Measurements from ENCODE around the gene ATRN. TPM values are rescaled to one million over a fixed set of nuclear protein-coding genes. Genes with fewer than 3 reads are reported as not detected.

The ATRN gene
- total RNA-seq, 2 experiments from 2014 or later, result 8.8 to 9.1 TPM

DNA sequence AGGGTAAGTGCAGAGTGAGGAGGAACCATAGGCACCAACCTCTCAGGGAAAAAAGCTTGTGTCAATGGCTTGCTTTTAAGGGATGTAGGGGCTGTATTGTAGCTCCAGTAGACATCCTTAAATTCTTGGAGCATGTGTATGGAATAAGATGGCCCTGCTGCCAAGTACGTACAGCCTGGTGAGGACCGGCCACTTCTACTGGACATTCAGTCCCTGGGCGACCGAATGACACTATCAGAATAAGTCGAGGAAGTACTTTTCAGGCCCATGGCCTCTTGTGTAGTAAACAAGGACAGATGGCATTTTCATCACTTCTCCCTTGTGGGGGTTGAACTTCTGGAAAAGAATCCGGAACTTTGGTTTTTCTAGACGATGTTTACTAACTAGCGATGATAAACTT lies 159.6 kb downstream of the ATRN start:
- no peaks in the 10 kb centered on the region for H3K27me3 ChIP-seq (ENCODE audit: control insufficient read depth in 1 of 2, insufficient read depth in 2 of 2, low read length in 2 of 2)
- no peaks in the 10 kb centered on the region for H3K9me3 ChIP-seq (ENCODE audit: control insufficient read depth in 1 of 2, insufficient read depth in 1 of 2, low read length in 2 of 2)
- no peaks in the 10 kb centered on the region for H3K4me1 Mint-ChIP-seq (ENCODE audit: low read depth)
- no peaks in the 10 kb centered on the region for H3K9me3 Mint-ChIP-seq
- H3K36me3 Mint-ChIP-seq (ENCODE audit: low read depth), result peaks cover 41% of the 10 kb centered on the region
- H3K4me1 ChIP-seq (ENCODE audit: insufficient read depth, low read length), result no peaks in the 10 kb centered on the region
- CTCF ChIA-PET, result interaction anchor here (0.6 kb wide), 1 partner anchor 9 kb away, joined by 3 read pairs; no protein-coding TSS in a partner anchor
- no peak for ATAC-seq (ENCODE audit: poor library complexity)
- POLR2A ChIA-PET, result no interaction called here
- no peaks in the 10 kb centered on the region for H3K27me3 Mint-ChIP-seq
- TF ChIP-seq, protein P1, sequence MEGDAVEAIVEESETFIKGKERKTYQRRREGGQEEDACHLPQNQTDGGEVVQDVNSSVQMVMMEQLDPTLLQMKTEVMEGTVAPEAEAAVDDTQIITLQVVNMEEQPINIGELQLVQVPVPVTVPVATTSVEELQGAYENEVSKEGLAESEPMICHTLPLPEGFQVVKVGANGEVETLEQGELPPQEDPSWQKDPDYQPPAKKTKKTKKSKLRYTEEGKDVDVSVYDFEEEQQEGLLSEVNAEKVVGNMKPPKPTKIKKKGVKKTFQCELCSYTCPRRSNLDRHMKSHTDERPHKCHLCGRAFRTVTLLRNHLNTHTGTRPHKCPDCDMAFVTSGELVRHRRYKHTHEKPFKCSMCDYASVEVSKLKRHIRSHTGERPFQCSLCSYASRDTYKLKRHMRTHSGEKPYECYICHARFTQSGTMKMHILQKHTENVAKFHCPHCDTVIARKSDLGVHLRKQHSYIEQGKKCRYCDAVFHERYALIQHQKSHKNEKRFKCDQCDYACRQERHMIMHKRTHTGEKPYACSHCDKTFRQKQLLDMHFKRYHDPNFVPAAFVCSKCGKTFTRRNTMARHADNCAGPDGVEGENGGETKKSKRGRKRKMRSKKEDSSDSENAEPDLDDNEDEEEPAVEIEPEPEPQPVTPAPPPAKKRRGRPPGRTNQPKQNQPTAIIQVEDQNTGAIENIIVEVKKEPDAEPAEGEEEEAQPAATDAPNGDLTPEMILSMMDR (IDR thresholded peaks at IDR 0.05), result no peak
- intact Hi-C loops (cut with DNase I, micrococcal nuclease), result no loop called here
- H3K4me3 Mint-ChIP-seq, result no peak overlapping the region
- H3K27ac ChIP-seq (ENCODE audit: low read depth in 1 of 2, low read length in 2 of 2), result no peak overlapping the region
- H3K27ac Mint-ChIP-seq, result no peak overlapping the region
- H3K4me3 ChIP-seq (ENCODE audit: low read length), result no peak overlapping the region
- no peak for DNase-seq
- no peaks in the 10 kb centered on the region for H3K36me3 ChIP-seq (ENCODE audit: insufficient read depth, low read length)

DNA sequence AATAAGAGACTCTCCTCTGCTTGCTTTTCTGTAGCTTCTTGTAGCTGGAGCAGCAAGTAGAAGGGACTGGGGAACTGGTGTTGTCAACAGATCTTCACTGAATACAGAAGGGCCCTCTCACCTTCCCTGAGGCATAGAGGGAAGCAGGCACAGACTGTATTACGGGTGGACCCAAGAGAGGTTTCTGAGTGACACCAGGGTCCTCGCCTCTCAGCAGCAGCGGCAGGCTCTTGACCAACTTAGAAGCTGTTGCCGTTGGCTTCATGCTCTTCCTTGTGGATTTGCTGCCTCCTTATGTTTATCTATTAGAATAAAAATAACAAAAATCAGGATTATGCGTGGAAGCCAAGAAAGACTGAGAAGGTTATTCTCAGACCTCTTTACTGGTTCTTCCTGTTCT lies 160.7 kb downstream of the ATRN start:
- no peaks in the 10 kb centered on the region for H3K27me3 ChIP-seq (ENCODE audit: control insufficient read depth in 1 of 2, insufficient read depth in 2 of 2, low read length in 2 of 2)
- Mint-ChIP-seq H3K27me3 (no peaks in the 10 kb centered on the region), H3K9me3 (no peaks in the 10 kb centered on the region), H3K36me3 (ENCODE audit: low read depth) (peaks cover 41% of the 10 kb centered on the region), H3K4me3 (no peak overlapping the region), H3K27ac (no peak overlapping the region), H3K4me1 (ENCODE audit: low read depth) (no peaks in the 10 kb centered on the region)
- intact Hi-C loops (cut with DNase I, micrococcal nuclease), result no loop called here
- no peaks in the 10 kb centered on the region for H3K36me3 ChIP-seq (ENCODE audit: insufficient read depth, low read length)
- TF ChIP-seq, protein P1 (IDR thresholded peaks at IDR 0.05), result no peak
- POLR2A ChIA-PET, result no interaction called here
- no peak overlapping the region for H3K27ac ChIP-seq (ENCODE audit: low read depth in 1 of 2, low read length in 2 of 2)
- CTCF ChIA-PET, result no interaction called here
- H3K4me3 ChIP-seq (ENCODE audit: low read length), result no peak overlapping the region
- DNase-seq (no peak), ATAC-seq (ENCODE audit: poor library complexity) (no peak)
- H3K9me3 ChIP-seq (ENCODE audit: control insufficient read depth in 1 of 2, insufficient read depth in 1 of 2, low read length in 2 of 2), result no peaks in the 10 kb centered on the region
- H3K4me1 ChIP-seq (ENCODE audit: insufficient read depth, low read length), result no peaks in the 10 kb centered on the region

DNA sequence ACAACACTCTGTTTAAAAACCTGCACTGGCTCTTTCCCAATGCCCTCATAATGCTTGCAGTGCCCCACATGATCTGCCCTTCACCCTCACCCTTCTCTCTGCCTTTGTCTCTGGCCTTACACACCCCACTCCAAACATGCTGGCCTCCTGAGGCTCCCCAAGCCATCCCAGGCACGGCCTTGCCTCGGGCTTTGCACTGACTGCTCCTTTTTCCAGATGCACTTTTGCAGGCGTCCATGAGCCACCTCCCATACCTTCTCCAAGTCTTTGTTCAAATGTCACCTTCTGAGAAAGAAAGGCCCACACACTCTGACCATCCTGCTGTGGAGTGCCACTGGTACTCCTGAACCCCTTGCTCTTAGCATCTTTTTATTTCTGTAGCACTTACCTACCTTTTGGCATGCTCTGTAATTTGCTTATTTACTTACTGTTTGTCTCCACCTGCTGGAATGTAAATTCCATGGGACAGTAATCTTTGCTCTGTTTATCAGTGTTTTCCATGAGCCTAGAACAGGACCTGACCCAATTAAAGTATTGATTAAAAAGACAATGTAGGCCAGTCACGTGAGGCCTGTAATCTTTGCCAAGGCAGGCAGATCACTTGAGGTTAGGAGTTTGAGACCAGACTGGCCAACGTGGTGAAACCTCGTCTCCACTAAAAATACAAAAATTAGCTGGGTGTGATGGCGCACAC lies 161.6 kb downstream of the ATRN start:
- H3K9me3 Mint-ChIP-seq, result no peaks in the 10 kb centered on the region
- H3K27ac Mint-ChIP-seq, result no peak overlapping the region
- TF ChIP-seq, protein P1 (IDR thresholded peaks at IDR 0.05), result no peak
- peaks cover 35% of the 10 kb centered on the region for H3K36me3 Mint-ChIP-seq (ENCODE audit: low read depth)
- Histone ChIP-seq H3K4me1 (ENCODE audit: insufficient read depth, low read length) (no peaks in the 10 kb centered on the region), H3K36me3 (ENCODE audit: insufficient read depth, low read length) (no peaks in the 10 kb centered on the region), H3K27ac (ENCODE audit: low read depth in 1 of 2, low read length in 2 of 2) (no peak overlapping the region), H3K9me3 (ENCODE audit: control insufficient read depth in 1 of 2, insufficient read depth in 1 of 2, low read length in 2 of 2) (no peaks in the 10 kb centered on the region), H3K4me3 (ENCODE audit: low read length) (no peak overlapping the region), H3K27me3 (ENCODE audit: control insufficient read depth in 1 of 2, insufficient read depth in 2 of 2, low read length in 2 of 2) (no peaks in the 10 kb centered on the region)
- ATAC-seq (ENCODE audit: poor library complexity), result no peak
- no peak overlapping the region for H3K4me3 Mint-ChIP-seq
- ChIA-PET CTCF (no interaction called here), POLR2A (no interaction called here)
- no peak for DNase-seq
- H3K27me3 Mint-ChIP-seq, result no peaks in the 10 kb centered on the region
- intact Hi-C loops (cut with DNase I, micrococcal nuclease), result no loop called here
- no peaks in the 10 kb centered on the region for H3K4me1 Mint-ChIP-seq (ENCODE audit: low read depth)
